DND-41 (cell line): ENCODE results near the gene THOC6.
"Not testable (repeated sequence)": the region's sequence is repeated elsewhere in the genome, so short reads cannot be mapped to it uniquely, and the experiment has no call there.

Experiments used
- CTCF ChIP-seq: IDR thresholded peaks from 2 replicates; pipeline ENCODE4 v1.5.1; 2012; ENCODE audit warnings: borderline replicate concordance, low read length, moderate library complexity, mild to moderate bottlenecking; ENCODE audit not compliant: poor library complexity, severe bottlenecking; ENCODE audit errors: extremely low read depth
- EZH2 ChIP-seq: IDR thresholded peaks from 3 replicates; pipeline ENCODE4 v1.6.1; 2012; ENCODE audit warnings: borderline replicate concordance, low read depth, mild to moderate bottlenecking, moderate library complexity, low read length, inconsistent platforms; ENCODE audit not compliant: severe bottlenecking

- TF ChIP-seq CTCF = peak; percentile 18
- not testable (repeated sequence) for TF ChIP-seq EZH2
These were observed 29.5 kb downstream of the THOC6 start for GRCh38 chr16:3053330-3053710.
